ENCODE data around the gene CNPY4. TPM values are rescaled to one million over a fixed set of nuclear protein-coding genes. Genes with fewer than 3 reads are reported as not detected.

The CNPY4 gene
- total RNA-seq, 1 donor from 2014 or later = 19.3 TPM

DNA sequence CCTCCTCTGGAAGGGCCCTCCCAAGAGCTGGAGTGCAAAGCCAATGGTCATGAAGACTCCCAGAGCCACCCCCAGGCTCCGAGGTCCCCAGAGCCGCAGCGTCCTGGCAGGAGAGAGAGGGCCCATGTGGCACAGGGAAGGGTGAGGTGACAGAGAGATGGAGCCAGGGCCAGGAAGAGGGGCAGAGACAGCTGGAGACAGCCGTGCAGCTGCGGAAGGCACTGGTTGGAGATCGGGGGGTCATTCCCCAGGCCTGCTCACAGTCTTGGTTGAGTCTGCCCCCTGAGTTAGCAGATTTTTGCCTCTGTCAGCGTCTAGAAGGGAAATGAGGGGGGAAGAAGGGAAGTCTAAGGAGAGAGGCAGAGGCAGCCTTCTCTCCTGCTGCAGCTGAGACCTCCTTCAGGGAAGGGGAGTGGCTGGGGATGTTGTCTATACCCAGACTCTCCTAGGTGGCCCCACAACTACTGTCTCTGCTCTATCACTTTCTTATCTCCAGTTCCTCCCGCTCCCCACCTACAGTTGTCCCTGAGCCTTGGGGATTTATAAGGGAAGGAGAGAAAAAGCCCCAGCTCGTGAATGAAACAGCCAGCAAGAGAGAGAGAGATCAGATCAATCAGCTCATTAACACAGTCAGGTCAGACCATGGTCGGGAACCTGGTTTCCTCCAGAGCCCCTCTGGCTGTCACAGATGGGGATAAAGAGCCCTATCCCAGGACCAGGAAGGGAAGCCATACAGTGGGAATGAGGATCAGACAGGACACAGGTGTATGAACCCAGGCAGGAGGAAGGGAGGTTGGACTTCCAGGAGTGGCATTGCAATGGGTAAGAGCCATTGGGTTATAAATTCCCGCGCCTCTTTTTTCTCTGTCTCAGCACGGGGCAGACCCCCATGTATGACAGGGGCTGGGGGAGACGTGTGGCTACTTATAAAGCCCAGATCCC, 47.8 kb downstream of the CNPY4 start:
- H3K27ac Mint-ChIP-seq (ENCODE audit: unreplicated experiment) = peak overlapping the region; percentile 11
- H3K27me3 Mint-ChIP-seq (ENCODE audit: unreplicated experiment) = peaks cover 26% of the 10 kb centered on the region
- no peak for DNase-seq
- H3K36me3 Mint-ChIP-seq (ENCODE audit: unreplicated experiment) = peaks cover 4% of the 10 kb centered on the region
- peaks cover 26% of the 10 kb centered on the region for H3K4me1 Mint-ChIP-seq (ENCODE audit: low read depth, unreplicated experiment)
- H3K4me3 Mint-ChIP-seq (ENCODE audit: unreplicated experiment) = peak overlapping the region; percentile 66
- no peak for TF ChIP-seq CTCF (IDR thresholded peaks at IDR 0.05; ENCODE audit: partially characterized antibody, unreplicated experiment)
- peaks cover 10% of the 10 kb centered on the region for H3K9me3 Mint-ChIP-seq (ENCODE audit: unreplicated experiment)

GRCh38 chr7:100167912-100168323, 48.5 kb downstream of the CNPY4 start:
- Mint-ChIP-seq H3K4me3 (ENCODE audit: unreplicated experiment) (peak overlapping the region; percentile 66), H3K9me3 (ENCODE audit: unreplicated experiment) (peaks cover 10% of the 10 kb centered on the region), H3K27ac (ENCODE audit: unreplicated experiment) (peak overlapping the region; percentile 11), H3K27me3 (ENCODE audit: unreplicated experiment) (peaks cover 26% of the 10 kb centered on the region), H3K4me1 (ENCODE audit: low read depth, unreplicated experiment) (peaks cover 26% of the 10 kb centered on the region), H3K36me3 (ENCODE audit: unreplicated experiment) (peaks cover 4% of the 10 kb centered on the region)
- no peak for DNase-seq
- no peak for TF ChIP-seq CTCF (IDR thresholded peaks at IDR 0.05; ENCODE audit: partially characterized antibody, unreplicated experiment)

DNA sequence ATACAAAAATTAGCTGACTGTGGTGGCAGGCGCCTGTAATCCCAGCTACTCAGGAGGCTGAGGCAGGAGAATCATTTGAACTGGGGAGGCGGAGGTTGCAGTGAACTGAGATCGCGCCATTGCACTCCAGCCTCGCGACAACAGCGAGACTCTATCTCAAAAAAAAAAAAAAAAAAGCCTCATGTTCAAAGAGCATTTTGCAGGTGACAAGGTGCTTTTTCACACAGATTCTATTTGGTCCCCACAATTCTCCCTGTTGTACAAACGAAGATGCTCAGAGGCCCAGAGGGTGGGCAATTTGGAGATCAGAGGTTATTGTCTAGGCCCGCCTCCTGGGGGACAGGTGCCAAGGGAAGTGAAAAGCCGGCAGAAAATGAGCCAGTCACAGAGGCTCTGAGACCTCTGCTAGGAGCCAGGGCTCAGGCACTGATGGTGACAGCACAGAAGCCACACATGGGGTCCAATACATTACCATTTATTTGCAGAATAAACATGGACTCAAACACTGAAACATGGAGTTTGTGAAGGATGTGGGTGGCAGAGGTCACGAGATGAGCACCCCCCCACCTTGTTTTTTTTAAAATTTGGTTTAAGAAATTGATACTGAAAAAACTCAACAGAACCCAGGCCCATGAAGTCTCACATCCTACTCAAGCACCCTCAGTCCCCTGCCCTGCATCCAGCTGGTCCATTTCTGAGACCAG, 49.9 kb downstream of the CNPY4 start:
- Mint-ChIP-seq H3K27me3 (ENCODE audit: unreplicated experiment) (peaks cover 30% of the 10 kb centered on the region), H3K4me3 (ENCODE audit: unreplicated experiment) (peak overlapping the region; percentile 66), H3K27ac (ENCODE audit: unreplicated experiment) (no peak overlapping the region), H3K36me3 (ENCODE audit: unreplicated experiment) (peaks cover 4% of the 10 kb centered on the region), H3K9me3 (ENCODE audit: unreplicated experiment) (peaks cover 10% of the 10 kb centered on the region), H3K4me1 (ENCODE audit: low read depth, unreplicated experiment) (peaks cover 26% of the 10 kb centered on the region)
- no peak for TF ChIP-seq CTCF (IDR thresholded peaks at IDR 0.05; ENCODE audit: partially characterized antibody, unreplicated experiment)
- DNase-seq = no peak

GRCh38 chr7:100170101-100170897, 50.9 kb downstream of the CNPY4 start:
- TF ChIP-seq CTCF (IDR thresholded peaks at IDR 0.05; ENCODE audit: partially characterized antibody, unreplicated experiment) = no peak
- peak overlapping the region; percentile 88 for H3K4me3 Mint-ChIP-seq (ENCODE audit: unreplicated experiment)
- peaks cover 29% of the 10 kb centered on the region for H3K27me3 Mint-ChIP-seq (ENCODE audit: unreplicated experiment)
- DNase-seq = no peak
- H3K9me3 Mint-ChIP-seq (ENCODE audit: unreplicated experiment) = peaks cover 10% of the 10 kb centered on the region
- H3K36me3 Mint-ChIP-seq (ENCODE audit: unreplicated experiment) = peaks cover 12% of the 10 kb centered on the region
- H3K27ac Mint-ChIP-seq (ENCODE audit: unreplicated experiment) = peak overlapping the region; percentile 53
- peaks cover 32% of the 10 kb centered on the region for H3K4me1 Mint-ChIP-seq (ENCODE audit: low read depth, unreplicated experiment)

Measured in glutamatergic neuron (in vitro differentiated cells).